H9 (cell line): ENCODE measurements around the gene WDR27. TPM values are rescaled to one million over a fixed set of nuclear protein-coding genes. Genes with fewer than 3 reads are reported as not detected.

ENCODE experiments used
- DNase-seq: peaks from one replicate; pipeline ENCODE4 v3.0.0-alpha.2; 2017
- H2AFZ ChIP-seq: one replicate; pipeline ENCODE4 v1.6.1; 2013; ENCODE audit warnings: mild to moderate bottlenecking, low read length, control low read depth, moderate library complexity
- H2AK5ac ChIP-seq: 2 replicates; pipeline ENCODE4 v1.6.1; 2013; ENCODE audit warnings: low read length, control low read depth, mixed read lengths; ENCODE audit not compliant: insufficient read length
- H2BK120ac ChIP-seq: one replicate; pipeline ENCODE4 v1.6.1; 2013; ENCODE audit warnings: low read depth, mild to moderate bottlenecking, low read length, control low read depth, inconsistent platforms; ENCODE audit not compliant: poor library complexity, severe bottlenecking
- H2BK12ac ChIP-seq: 2 replicates; pipeline ENCODE4 v1.6.1; 2013; ENCODE audit warnings: low read length, control low read depth, mixed read lengths, low read depth; ENCODE audit not compliant: insufficient read length
- H2BK15ac ChIP-seq: 2 replicates; pipeline ENCODE4 v1.6.1; 2013; ENCODE audit warnings: low read depth, low read length, control low read depth
- H2BK20ac ChIP-seq: one replicate; pipeline ENCODE4 v1.6.1; 2013; ENCODE audit warnings: low read depth, mild to moderate bottlenecking, low read length, control low read depth, inconsistent platforms; ENCODE audit not compliant: poor library complexity, severe bottlenecking
- H2BK5ac ChIP-seq: 2 replicates; pipeline ENCODE4 v1.6.1; 2013; ENCODE audit warnings: low read length, control low read depth, mixed read lengths; ENCODE audit not compliant: insufficient read length
- H3K14ac ChIP-seq: 2 replicates; pipeline ENCODE4 v1.6.1; 2013; ENCODE audit warnings: low read length, control low read depth; ENCODE audit not compliant: insufficient read depth
- H3K18ac ChIP-seq: 2 replicates; pipeline ENCODE4 v1.6.1; 2013; ENCODE audit warnings: low read depth, mild to moderate bottlenecking, mixed read lengths, low read length, control low read depth; ENCODE audit not compliant: insufficient read length
- H3K23ac ChIP-seq: 2 replicates; pipeline ENCODE4 v1.6.1; 2013; ENCODE audit warnings: low read length, control low read depth, mixed read lengths, low read depth; ENCODE audit not compliant: insufficient read length
- H3K23me2 ChIP-seq: 2 replicates; pipeline ENCODE4 v1.6.1; 2013; ENCODE audit warnings: low read depth, mild to moderate bottlenecking, mixed read lengths, low read length, control low read depth; ENCODE audit not compliant: insufficient read length, poor library complexity, severe bottlenecking
- H3K27ac ChIP-seq: 2 replicates; pipeline ENCODE4 v1.5.1; 2013; ENCODE audit warnings: low read length, control low read depth, mixed read lengths, low read depth; ENCODE audit not compliant: insufficient read length
- H3K27me3 ChIP-seq: 2 replicates; pipeline ENCODE4 v1.6.1; 2013; ENCODE audit warnings: low read length, control low read depth, inconsistent platforms; ENCODE audit not compliant: insufficient read depth
- H3K4ac ChIP-seq: 2 replicates; pipeline ENCODE4 v1.6.1; 2013; ENCODE audit warnings: low read depth, mild to moderate bottlenecking, control low read depth, inconsistent platforms, low read length, moderate library complexity
- H3K4me1 ChIP-seq: 2 replicates; pipeline ENCODE4 v1.6.1; 2013; ENCODE audit warnings: low read length, control low read depth, inconsistent platforms; ENCODE audit not compliant: insufficient read depth
- H3K4me2 ChIP-seq: 2 replicates; pipeline ENCODE4 v1.6.1; 2013; ENCODE audit warnings: low read length, control low read depth, mixed read lengths; ENCODE audit not compliant: insufficient read length, insufficient read depth
- H3K56ac ChIP-seq: 2 replicates; pipeline ENCODE4 v1.6.1; 2013; ENCODE audit warnings: low read depth, mild to moderate bottlenecking, mixed read lengths, low read length, control low read depth; ENCODE audit not compliant: insufficient read length
- H3K79me1 ChIP-seq: 2 replicates; pipeline ENCODE4 v1.6.1; 2013; ENCODE audit warnings: low read depth, mild to moderate bottlenecking, moderate library complexity, low read length, control low read depth, inconsistent platforms; ENCODE audit not compliant: insufficient read depth, poor library complexity, severe bottlenecking
- H3K79me2 ChIP-seq: 2 replicates; pipeline ENCODE4 v1.6.1; 2013; ENCODE audit warnings: low read length, control low read depth, inconsistent platforms; ENCODE audit not compliant: insufficient read depth
- H3K9ac ChIP-seq: 2 replicates; pipeline ENCODE4 v1.6.1; 2013; ENCODE audit warnings: low read length, control low read depth, mixed read lengths; ENCODE audit not compliant: insufficient read length; ENCODE audit errors: extremely low read depth
- H3K9me3 ChIP-seq: one replicate; pipeline ENCODE4 v1.6.1; 2013; ENCODE audit warnings: low read depth, low read length, inconsistent platforms; ENCODE audit not compliant: control insufficient read depth
- H3T11ph ChIP-seq: one replicate; pipeline ENCODE4 v1.6.1; 2013; ENCODE audit warnings: mild to moderate bottlenecking, low read length, control low read depth, inconsistent platforms
- H4K20me1 ChIP-seq: one replicate; pipeline ENCODE4 v1.6.1; 2013; ENCODE audit not compliant: control insufficient read depth, insufficient read length, insufficient read depth
- H4K5ac ChIP-seq: 2 replicates; pipeline ENCODE4 v1.6.1; 2013; ENCODE audit warnings: low read depth, mild to moderate bottlenecking, mixed read lengths, low read length, control low read depth; ENCODE audit not compliant: insufficient read length
- H4K8ac ChIP-seq: replicated peaks from 2 replicates; pipeline ENCODE4 v1.6.1; 2013; ENCODE audit warnings: low read length, control low read depth, mixed read lengths, low read depth; ENCODE audit not compliant: insufficient read length
- H4K91ac ChIP-seq: 2 replicates; pipeline ENCODE4 v1.6.1; 2013; ENCODE audit warnings: low read depth, mild to moderate bottlenecking, moderate library complexity, mixed read lengths, low read length, control low read depth; ENCODE audit not compliant: insufficient read length
- H3K27ac Mint-ChIP-seq, 3 experiments: 2 replicates in 2 of 3; 3 replicates in 1 of 3; pipeline ENCODE4 v1.8.0; 2020 to 2021; ENCODE audit warnings: mixed read lengths in 3 of 3, mild to moderate bottlenecking in 1 of 3, moderate library complexity in 1 of 3
- H3K27me3 Mint-ChIP-seq: 2 replicates; pipeline ENCODE4 v1.8.0; 2021; ENCODE audit warnings: low read depth, mild to moderate bottlenecking, moderate library complexity, mixed read lengths
- H3K36me3 Mint-ChIP-seq, 3 experiments: 2 replicates in 2 of 3; 3 replicates in 1 of 3; pipeline ENCODE4 v1.8.0; 2020 to 2021; ENCODE audit warnings: low read depth in 3 of 3, mixed read lengths in 3 of 3; ENCODE audit not compliant: insufficient read depth in 1 of 3
- H3K4me1 Mint-ChIP-seq, 2 experiments: 2 replicates each; pipeline ENCODE4 v1.8.0; 2020; ENCODE audit warnings: mixed read lengths in 2 of 2
- H3K4me3 Mint-ChIP-seq, 2 experiments: 2 replicates in 1 of 2; 3 replicates in 1 of 2; pipeline ENCODE4 v1.8.0; 2020 to 2021; ENCODE audit warnings: mild to moderate bottlenecking in 2 of 2, mixed read lengths in 2 of 2, moderate library complexity in 1 of 2
- H3K9me3 Mint-ChIP-seq, 2 experiments: 2 replicates in 1 of 2; 3 replicates in 1 of 2; pipeline ENCODE4 v1.8.0; 2020; ENCODE audit warnings: mild to moderate bottlenecking in 2 of 2, mixed read lengths in 2 of 2, moderate library complexity in 1 of 2
- CTCF ChIP-seq: fragments of 200-600 bp; sonication (generic); conservative IDR thresholded peaks from 3 replicates; pipeline ENCODE4 v1.8.0; 2021; ENCODE audit warnings: antibody characterized with exemption, mild to moderate bottlenecking
- WGBS: extraction: QIAGEN DNeasy Blood & Tissue Kit; methylation state at CpG from one replicate; pipeline ENCODE4 v1.1.7; 2013; ENCODE audit warnings: missing lambda C conversion rate, low lambda C conversion rate, mixed read lengths; ENCODE audit not compliant: insufficient read length; ENCODE audit errors: extremely low coverage; 5-methylcytosine and 5-hydroxymethylcytosine counted together
- total RNA-seq: library from RNA; stranded (reverse); gene quantifications from 2 replicates; pipeline ENCODE4 v1.2.1, GENCODE V29; 2021

WDR27 gene
- total RNA-seq, 1 experiment from 2014 or later = 48.7 TPM

- Mint-ChIP-seq H3K27ac (no peak overlapping the region), H3K36me3 (peaks cover 6 to 48% (median 42%) of the 10 kb centered on the region in 3 experiments; a peak in 6 of 7 replicates), H3K4me1 (peaks cover 11 to 14% of the 10 kb centered on the region in 2 experiments), H3K4me3 (no peak overlapping the region), H3K27me3 (peaks cover 2% of the 10 kb centered on the region; the same call in 1 of the 2 replicates), H3K9me3 (no peaks in the 10 kb centered on the region)
- H3K18ac ChIP-seq = no peak overlapping the region
- no peak overlapping the region for H2AFZ ChIP-seq
- no peak overlapping the region for H3K56ac ChIP-seq
- H3K4me2 ChIP-seq = no peak overlapping the region
- H2BK5ac ChIP-seq = no peak overlapping the region
- no peak for TF ChIP-seq CTCF
- no peak overlapping the region for H3K4ac ChIP-seq
- H3K4me1 ChIP-seq = no peaks in the 10 kb centered on the region
- H3K9ac ChIP-seq = no peak overlapping the region
- H2BK20ac ChIP-seq = no peak overlapping the region
- H4K8ac ChIP-seq = no peak overlapping the region
- H3K9me3 ChIP-seq = no peaks in the 10 kb centered on the region
- H3T11ph ChIP-seq = no peak overlapping the region
- H3K79me2 ChIP-seq = peaks cover 4% of the 10 kb centered on the region; the same call in 1 of the 2 replicates
- no peak for DNase-seq
- H4K20me1 ChIP-seq = no peaks in the 10 kb centered on the region
- H2BK15ac ChIP-seq = no peak overlapping the region
- H2BK120ac ChIP-seq = no peak overlapping the region
- no CpG with 5 or more reads among the region's 4 CpGs for WGBS
- H4K91ac ChIP-seq = no peak overlapping the region
- peaks cover 7% of the 10 kb centered on the region for H3K79me1 ChIP-seq
- peaks cover 10% of the 10 kb centered on the region for H3K23me2 ChIP-seq
- no peak overlapping the region for H2BK12ac ChIP-seq
- no peak overlapping the region for H3K23ac ChIP-seq
- H3K14ac ChIP-seq = no peak overlapping the region
- no peak overlapping the region for H2AK5ac ChIP-seq
- H3K27me3 ChIP-seq = no peaks in the 10 kb centered on the region
- H3K27ac ChIP-seq = no peak overlapping the region
- H4K5ac ChIP-seq = no peak overlapping the region
These were observed 17.3 kb upstream of the WDR27 start for GRCh38 chr6:169719117-169719516.
